Activated CD8-positive, alpha-beta memory T cell treated with anti-CD3 and anti-CD28 coated beads for 1 hour (primary cell): ENCODE measurements around the gene DNAJC6.
"Not testable (repeated sequence)": the region's sequence is repeated elsewhere in the genome, so short reads cannot be mapped to it uniquely, and the experiment has no call there.

Experiments
- DNase-seq, 2 donors: peaks; one replicate each; pipeline ENCODE4 v3.0.0-alpha.2; 2020; ENCODE audit warnings: low read depth in 1 of 2; ENCODE audit errors: extremely low read depth in 1 of 2

DNAJC6 gene

DNA sequence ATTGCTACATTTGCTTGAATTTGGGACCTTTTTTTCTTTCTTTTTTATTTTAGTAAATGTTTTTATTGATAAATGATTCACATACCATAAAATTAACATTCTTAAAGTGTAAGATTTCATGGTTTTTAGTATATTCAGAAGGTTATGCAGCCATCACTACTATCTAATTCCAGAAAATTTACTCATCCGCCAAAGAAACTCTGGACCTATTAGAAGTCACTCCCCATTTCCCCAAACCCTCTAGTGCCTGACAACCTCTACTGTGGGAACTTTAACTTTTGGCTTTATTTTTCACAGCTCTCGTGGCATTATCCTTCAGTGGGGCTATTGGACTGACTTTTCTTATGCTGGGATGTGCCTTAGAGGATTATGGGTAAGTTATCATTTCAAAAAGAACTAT lies 115.7 kb downstream of the DNAJC6 start:
- no peak for DNase-seq

DNA sequence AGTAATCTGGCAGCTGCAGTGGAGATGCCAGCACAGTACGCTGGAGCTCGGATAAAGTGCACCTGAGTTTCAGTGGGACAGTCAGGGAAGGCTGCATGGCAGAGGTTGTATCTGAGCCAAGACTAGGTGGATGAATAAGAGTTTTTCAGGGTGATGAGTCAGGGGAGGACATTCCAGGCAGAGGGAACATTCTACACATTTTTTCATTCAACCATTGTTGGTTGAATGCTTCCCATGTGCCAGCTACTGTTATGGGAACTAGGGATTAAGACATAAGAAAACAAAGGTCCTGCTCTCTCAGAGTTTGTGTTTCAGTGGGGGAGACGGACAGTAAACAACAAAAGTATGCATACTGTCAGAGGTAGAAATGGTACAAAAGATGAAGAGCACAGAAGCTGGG lies 116.4 kb downstream of the DNAJC6 start:
- no peak for DNase-seq

DNA sequence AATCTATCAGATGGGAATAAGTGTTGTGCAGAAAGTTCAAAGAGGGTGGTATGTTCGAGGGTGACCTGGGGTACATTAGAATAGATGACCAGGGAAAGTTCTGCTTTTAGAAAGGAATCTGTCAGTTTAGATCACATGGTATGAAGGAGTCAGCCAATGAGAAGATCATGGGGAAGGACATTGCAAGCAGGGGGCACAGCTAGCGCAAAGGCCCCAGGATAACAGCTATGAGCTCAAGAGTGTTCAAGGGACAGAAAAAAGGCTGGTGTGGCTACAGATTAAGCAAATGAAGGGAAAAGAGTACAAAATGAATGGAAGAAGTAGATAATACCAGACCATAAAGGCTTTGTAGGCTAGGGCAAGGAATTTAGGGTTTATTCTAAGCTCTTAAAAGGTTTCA lies 119.7 kb downstream of the DNAJC6 start:
- DNase-seq, result no peak

DNA sequence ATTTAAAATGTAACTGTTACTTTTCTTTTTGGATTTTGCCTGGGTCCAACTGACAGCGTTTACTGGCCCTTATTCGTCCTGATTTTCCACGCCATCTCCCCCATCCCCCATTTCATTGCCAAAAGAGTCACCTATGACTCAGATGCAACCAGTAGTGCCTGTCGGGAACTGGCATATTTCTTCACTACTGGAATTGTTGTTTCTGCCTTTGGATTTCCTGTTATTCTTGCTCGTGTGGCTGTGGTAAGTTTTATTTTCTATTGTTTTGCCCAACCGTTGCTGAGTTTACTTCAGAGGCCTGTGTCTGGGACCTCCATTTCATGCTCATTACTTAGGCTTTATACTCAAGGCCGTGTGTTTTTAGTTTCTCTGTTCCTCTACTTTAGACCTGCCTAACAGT lies 120.5 kb downstream of the DNAJC6 start:
- no peak for DNase-seq

DNA sequence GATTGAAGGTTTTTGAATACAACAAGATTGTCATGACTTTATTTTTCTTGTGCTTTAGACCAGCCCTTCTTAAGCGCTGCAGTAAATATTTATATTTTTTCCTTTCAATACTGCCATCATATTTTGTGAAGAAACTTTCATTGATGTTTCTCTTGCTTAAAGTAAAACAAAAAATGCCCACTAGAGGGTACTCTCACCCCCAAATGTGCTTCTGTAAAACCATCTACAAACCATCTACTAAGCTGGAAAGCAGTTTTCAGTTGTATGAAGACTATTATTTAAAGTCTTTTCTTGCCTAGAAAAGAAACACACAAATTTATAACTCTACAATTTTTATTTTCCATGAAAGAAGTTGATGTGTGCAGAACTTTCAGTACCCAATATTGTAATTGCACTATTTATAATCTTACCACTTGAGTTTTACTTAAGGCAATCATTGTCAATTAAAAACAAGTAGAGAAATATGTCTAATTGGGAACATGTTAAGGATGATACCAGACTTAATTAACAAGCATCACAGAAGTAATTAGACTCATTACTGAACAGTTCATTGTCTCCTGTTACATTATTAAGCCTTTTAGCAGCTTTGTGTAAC lies 121.9 kb downstream of the DNAJC6 start:
- DNase-seq, result no peak

DNA sequence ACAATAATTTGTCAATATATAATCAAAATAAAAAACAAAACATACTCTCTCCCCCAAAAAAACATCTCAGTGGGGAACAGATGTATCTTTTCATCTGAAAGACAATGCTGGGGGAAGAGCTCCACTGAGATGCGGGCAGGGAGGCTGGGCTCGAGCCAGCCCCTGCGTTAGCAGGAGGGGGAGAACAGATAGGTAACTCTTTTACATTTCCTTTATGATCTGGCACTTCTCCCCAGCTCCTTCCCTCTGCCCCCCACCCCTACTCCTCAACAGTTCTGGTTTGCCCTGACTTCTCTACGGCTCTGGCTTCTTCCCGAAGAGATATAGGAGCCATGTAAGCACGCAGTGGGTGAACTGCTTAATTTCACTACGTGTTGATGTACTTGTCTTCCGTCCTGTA lies 123.6 kb downstream of the DNAJC6 start:
- no peak for DNase-seq

DNA sequence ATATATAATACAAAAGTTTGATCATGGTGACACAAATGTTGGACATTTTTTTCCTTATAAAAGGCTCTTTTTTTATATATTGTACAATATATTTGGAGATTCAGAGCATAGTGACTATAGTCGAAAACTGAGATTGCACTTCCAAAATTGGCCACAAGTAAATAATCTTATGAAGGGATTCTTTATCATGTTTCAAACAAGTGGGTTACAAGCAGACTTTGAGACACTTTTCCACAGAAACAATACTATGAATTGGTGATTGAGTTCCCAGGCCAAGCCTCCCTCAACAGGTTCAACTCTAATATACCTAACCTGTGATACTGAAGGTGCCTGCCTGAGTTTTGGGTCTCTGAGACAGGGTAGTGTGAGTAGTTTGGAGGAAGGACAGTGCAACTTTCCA lies 124.9 kb downstream of the DNAJC6 start:
- no peak for DNase-seq

DNA sequence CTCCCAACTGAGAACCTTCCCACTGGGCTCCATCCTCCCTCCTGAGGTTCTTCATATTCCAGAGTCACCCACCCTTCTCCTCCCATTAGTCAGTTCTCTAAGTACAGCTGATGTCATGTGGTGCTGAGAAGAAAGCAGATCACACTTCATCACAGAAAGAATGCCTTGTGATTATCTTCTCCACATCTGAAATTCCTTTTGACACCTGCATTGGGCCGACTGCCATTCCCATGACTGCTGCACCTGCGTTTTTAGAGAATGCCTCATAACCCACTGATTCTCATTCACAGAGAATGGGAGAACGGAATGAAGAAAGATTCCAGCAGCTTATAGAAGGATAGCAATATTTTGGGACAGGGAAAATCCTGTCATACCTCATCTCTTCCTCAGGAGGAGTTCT lies 125.4 kb downstream of the DNAJC6 start:
- DNase-seq, result no peak

DNA sequence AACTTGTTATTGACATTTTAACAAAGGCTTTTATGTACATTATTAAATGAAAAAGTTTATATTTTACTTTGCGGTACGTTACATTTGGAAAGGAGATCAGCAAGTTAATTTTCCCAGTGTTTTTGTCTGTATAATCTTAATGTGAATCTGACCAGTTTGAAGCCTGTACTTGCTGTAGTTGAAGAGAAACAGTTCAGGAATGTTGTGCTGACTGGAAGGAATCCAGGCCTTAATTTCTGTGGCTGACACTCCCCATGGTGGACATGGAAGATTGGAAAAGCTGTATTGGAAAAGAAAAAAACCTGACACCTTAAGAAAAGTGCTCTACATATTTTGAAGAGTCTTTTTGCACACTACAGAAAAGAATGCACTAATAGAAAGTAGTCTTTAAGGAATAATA lies 126.6 kb downstream of the DNAJC6 start:
- no peak for DNase-seq

DNA sequence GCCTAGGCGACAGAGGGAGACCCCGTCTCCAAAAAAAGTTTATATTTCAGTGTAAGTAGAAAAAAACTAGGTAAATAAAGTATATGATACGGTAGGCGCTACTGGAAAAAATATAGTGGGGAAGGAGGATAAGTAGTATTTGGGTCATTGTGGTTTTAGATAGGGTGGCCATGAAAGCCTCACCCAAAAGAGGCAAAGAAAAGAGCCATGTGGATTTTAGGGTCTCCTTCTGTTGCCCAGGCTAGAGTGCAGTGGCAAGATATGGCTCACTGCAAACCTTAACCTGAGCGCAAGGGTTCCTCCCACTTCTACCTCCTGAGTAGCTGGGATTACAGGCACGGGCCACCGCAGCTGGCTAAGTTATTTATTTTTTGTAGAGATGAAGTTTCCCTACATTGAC lies 128.3 kb downstream of the DNAJC6 start:
- DNase-seq, result no peak

DNA sequence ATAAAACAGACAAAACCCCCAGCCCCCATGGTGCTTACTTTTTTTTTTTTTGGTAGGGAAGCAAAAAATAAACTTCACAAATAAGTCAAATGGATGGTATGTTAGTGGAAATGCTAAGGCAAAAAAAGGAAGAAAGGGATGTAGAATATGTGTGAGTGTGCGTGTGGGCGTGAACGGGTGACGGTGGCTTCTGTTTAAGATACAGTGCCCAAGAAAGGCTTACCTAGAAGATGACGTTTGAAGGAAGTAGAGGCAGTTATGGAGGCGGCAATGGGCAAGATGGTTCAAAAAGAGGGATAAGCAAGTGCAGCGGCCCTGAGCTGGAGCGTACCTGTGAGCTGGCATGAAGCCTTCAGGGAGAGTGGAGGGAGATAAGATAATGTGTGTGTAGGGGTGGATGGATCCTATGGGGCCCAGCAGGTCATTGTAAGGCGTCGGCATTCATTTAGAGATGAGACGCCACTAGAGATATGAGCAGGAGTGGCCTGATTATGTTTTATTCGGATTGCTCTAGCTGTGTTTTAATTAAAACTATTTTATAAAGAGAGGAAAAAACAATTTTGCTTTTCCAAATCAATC lies 131.1 kb downstream of the DNAJC6 start:
- no peak for DNase-seq

DNA sequence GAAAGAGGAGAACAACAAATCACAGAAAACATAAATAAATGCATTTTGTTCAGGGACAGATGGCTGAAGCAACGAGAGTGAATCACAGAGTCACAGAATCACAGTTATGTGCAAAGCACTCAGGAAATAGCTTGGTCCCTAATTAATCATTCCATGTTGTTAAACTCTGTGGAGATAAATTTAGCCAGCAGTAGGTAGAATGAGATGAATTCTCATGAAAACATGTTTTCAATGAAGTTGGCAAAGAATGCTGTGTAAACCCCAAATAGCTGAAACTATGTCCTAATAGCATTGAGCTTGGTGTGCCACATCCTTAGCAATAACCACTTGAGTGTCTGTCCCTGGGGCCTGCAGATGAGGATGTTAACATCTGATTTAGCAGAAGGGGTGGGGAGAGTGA lies 131.6 kb downstream of the DNAJC6 start:
- DNase-seq, result no peak

DNA sequence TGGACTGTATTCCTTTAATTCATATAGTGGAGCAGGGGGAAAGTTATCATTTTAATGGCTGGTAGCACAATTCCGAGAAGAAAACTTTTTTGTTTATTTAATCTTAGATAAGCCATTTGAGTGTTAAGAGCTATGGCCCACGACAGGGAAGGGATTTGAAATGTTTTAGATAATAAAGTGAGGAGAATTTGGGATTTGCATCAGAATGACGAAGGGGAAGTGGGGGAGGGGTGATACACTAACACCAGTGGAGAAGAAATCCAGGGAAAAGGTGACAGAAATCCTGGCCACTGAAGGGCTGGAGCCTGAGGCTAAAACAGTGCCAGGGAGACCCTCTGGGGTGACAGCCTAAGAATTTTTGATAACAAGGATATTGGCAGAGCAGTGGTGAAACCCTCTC lies 132.1 kb downstream of the DNAJC6 start:
- no peak for DNase-seq

DNA sequence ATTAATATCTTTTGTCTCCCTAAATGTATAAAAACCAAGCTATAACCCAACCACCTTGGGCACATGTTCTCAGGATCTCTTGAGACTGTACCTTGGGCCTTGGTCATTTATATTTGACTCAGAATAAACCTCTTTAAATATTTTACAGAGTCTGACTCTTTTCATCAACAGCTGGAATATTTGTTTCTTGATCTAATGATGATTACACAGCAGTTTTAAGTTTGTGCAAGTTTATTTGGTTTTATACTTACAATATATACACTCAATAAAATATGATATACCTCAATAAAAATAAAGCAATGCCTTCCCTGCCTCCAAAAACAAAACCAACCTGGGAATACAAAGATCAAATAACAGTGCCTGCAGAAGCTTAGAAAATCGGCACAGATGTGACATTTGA lies 133.1 kb downstream of the DNAJC6 start:
- DNase-seq, result no peak

DNA sequence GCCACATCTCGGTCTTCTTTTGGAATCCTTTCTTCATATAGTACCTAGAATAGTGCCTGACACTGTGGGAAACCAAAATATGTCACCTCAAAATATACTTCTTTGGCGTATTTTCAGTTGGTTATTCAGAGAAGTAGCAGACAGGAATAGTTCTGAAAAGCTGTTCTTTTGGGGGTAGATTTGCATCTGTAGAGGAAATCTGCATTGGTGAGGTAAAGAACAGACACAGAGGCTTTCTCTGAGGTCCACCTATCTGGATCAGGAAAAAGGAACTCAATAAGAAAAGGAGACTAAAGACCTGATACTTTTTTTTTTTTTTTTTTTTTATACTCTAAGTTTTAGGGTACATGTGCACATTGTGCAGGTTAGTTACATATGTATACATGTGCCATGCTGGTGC lies 134.3 kb downstream of the DNAJC6 start:
- no peak for DNase-seq

DNA sequence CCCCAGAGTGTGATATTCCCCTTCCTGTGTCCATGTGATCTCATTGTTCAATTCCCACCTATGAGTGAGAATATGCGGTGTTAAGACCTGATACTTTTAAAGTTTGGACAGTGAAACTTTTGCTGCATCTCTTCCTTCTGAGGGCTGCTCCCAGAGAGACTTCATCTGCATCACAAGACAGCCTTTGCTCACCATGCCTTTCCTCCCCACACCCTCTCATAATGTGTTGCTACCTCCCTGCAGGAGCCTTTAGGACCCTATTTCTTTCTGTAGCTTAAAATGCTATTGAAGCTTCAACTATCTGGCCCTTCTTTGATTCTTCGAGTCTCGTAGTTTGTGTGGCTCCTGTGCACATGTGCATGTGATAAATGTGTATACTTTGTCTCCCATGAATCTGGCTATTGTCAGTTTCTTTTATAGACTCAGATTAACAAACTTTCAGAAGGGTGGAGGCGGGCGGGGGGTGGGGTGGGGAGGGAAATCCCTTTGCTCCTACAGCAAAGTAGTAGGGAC lies 134.8 kb downstream of the DNAJC6 start:
- no peak for DNase-seq

DNA sequence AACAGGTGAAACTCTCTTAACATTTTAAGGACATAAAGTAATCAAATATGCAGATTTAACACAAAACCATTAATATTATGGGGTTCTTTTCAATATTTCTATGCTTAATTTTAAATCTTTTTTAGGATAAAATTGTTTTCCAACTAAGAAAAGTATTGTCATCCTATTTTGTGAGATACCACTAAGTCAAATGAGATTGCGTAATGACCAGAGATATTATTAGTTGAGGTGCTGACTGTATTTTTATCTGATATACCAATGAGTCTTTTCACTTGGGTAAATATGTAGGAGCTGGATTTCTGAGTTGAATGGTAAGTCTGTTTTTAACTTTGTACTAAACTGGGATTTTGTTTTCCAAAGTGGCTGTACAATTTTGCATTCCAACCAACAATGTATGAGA lies 136.5 kb downstream of the DNAJC6 start:
- DNase-seq, result no peak

DNA sequence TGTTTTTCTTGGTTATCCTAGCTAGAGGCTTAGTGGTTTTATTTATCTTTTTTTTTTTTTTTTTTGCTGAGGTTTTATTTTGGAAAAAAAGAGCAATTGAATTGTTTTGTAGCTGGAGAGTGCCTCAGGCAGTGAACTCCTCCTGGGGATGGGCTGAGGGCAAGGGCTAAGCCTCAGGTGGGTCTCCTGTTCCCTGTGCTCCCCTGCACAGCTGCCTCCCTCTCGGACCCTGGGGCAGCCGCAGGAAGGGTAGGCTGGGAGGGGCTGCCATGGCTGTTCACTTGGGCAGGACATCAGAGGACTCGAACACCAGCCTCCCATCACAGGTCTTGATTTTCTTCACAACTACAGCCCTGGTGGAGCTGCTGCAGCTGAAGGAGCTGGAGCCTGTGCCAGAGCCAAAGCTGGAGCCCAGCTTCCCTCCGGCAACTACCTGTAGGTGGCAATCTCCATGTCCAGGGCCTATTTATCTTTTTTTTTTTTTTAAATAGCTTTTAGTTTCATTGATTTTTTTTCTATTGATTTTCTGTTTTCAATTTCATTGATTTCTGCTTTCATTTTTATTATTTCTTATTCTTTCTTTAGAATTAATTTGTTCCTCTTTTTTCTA lies 140.0 kb downstream of the DNAJC6 start:
- DNase-seq, result no peak

DNA sequence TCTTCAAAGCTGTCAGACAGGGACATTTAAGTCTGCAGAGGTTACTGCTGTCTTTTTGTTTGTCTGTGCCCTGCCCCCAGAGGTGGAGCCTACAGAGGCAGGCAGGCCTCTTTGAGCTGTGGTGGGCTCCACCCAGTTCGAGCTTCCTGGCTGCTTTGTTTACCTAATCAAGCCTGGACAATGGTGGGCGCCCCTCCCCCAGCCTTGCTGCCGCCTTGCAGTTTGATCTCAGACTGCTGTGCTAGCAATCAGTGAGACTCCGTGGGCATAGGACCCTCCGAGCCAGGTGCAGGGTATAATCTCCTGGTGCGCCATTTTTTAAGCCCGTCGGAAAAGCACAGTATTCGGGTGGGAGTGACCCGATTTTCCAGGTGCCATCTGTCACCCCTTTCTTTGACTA lies 146.3 kb downstream of the DNAJC6 start:
- DNase-seq, result not testable (repeated sequence)

DNA sequence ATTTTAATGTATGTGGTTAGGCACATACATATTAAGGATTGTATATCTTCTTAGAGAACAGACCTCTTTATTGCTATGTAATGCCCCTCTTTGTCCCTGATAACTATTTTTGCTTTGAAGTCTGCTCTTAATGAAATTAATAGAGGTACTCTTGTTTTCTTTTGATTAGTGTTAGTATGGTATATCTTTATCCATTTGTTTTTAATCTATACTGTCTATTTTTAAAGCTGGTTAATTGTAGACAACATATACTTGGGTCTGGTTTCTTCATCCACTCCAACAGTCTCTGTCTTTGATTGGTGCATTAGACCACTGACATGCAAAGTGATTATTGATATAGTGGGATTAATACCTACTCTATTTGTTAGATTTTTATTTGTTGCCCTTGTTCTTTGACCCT lies 147.1 kb downstream of the DNAJC6 start:
- no peak for DNase-seq

DNA sequence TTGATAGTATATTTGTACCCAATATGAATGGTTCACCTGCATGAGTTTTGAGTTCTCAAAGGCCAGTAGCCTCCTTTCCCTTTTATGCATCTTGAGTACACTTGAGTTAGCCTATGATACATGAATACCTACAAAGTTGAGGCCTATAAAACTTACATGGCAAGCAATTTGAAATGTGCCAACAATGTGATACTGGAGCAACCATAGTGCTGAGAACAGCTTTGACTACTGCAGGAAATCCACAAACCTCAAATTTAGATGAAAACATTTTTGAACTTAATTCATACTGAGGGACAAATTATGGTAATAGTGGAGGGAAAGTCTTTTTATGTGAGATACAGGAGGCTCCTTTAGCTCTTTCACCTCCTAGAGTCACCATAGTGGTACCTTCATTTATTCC lies 148.5 kb downstream of the DNAJC6 start:
- DNase-seq, result no peak

DNA sequence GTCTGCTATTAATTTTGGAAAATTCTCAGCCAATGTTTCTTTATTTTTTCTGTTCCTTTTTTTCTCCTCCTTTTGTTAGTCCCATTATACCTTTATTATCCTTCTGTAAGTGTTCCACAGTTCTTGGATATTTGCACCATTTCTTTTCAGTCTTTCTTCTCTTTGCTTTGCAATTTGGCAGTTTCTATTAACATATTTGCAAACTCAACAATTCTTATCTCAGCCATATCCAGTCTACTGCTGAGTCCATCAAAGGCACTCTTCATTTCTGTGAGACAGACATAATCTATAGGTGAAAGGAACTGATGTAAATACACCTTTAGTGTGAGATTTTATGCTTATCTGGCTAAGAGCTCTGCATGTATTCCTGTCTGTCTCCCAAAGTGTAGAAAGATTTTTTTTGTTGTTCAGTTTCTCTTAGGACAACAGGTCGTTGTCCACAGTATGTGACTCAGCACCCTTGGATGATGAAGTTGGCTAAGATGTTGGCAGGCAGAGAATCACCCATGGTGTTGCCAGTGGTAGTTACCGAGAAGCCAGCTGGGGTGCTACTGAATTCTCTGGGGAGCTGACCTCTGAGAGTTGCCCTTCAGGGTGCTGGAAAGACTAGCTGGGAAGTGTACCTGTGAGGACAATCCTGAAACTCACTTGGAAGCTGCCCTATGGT lies 149.5 kb downstream of the DNAJC6 start:
- no peak for DNase-seq
